ENCODE measurements around the gene MAP2K3.

DNA sequence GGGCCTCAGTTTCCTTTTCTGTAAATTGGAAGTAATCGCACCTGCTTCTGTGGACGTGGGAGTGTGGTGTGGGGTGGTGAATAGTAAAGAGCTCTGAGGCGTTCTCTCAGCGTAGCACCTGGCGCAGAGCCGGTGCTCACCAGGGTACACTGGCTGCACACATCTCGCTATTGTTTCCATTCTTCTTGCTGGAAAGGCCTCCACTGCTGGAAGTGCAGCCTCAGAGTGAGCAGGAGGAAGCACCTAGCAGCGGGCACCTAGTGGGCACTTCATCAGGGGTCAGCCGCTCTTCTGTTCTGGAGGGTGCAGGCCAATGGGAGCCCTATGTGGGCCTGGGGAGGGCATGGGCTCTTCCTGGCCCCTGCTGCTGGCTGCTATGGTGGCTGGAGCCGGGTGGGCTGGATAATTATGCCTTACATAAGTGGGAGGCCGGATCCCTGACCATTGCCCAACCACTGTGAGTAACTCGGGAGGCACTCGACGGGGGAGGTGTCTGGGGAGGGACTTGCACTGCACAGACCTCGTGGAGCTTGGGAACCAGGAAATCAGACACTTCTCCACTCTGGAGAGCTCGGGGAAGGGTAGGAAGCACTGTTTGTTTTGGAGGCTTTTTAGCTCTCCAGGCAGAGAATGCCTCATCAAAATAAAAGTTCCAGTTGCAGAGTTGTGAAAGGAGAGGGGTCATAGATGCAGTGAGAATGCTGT is 1.7 kb downstream of the MAP2K3 start:
- no peak for TF ChIP-seq TCF4 (CRISPR knock-in tag; IDR thresholded peaks at IDR 0.05; ENCODE audit: borderline replicate concordance)
- TF ChIP-seq PPARA (CRISPR knock-in tag; IDR thresholded peaks at IDR 0.05; ENCODE audit: borderline replicate concordance) = no peak
- TF ChIP-seq RARB (CRISPR knock-in tag; IDR thresholded peaks at IDR 0.05) = no peak
- TF ChIP-seq OSR1 (CRISPR knock-in tag; IDR thresholded peaks at IDR 0.05) = no peak
- TF ChIP-seq, protein P1, sequence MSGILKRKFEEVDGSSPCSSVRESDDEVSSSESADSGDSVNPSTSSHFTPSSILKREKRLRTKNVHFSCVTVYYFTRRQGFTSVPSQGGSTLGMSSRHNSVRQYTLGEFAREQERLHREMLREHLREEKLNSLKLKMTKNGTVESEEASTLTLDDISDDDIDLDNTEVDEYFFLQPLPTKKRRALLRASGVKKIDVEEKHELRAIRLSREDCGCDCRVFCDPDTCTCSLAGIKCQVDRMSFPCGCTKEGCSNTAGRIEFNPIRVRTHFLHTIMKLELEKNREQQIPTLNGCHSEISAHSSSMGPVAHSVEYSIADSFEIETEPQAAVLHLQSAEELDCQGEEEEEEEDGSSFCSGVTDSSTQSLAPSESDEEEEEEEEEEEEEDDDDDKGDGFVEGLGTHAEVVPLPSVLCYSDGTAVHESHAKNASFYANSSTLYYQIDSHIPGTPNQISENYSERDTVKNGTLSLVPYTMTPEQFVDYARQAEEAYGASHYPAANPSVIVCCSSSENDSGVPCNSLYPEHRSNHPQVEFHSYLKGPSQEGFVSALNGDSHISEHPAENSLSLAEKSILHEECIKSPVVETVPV (CRISPR knock-in tag; IDR thresholded peaks at IDR 0.05) = no peak
- TF ChIP-seq BACH2 (CRISPR knock-in tag; IDR thresholded peaks at IDR 0.05; ENCODE audit: borderline replicate concordance) = no peak
- TF ChIP-seq ARNTL (CRISPR knock-in tag; IDR thresholded peaks at IDR 0.05; ENCODE audit: borderline replicate concordance, low read depth) = no peak
